A549 treated with dexamethasone at 1 μM for 4 hours (cell line): ENCODE measurements around the gene PCYT1B. TPM values are rescaled to one million over a fixed set of nuclear protein-coding genes. Genes with fewer than 3 reads are reported as not detected.

ENCODE experiments used
- total RNA-seq: library from RNA; stranded (reverse); fragments of 200-300 nt; extraction: Qiagen RNA extraction; gene quantifications from 5 replicates; pipeline ENCODE4 v1.2.3, GENCODE V29; 2022

The PCYT1B gene
- 0.02 to 0.08 TPM (median 0.05 TPM) in 5 replicates for total RNA-seq

DNA sequence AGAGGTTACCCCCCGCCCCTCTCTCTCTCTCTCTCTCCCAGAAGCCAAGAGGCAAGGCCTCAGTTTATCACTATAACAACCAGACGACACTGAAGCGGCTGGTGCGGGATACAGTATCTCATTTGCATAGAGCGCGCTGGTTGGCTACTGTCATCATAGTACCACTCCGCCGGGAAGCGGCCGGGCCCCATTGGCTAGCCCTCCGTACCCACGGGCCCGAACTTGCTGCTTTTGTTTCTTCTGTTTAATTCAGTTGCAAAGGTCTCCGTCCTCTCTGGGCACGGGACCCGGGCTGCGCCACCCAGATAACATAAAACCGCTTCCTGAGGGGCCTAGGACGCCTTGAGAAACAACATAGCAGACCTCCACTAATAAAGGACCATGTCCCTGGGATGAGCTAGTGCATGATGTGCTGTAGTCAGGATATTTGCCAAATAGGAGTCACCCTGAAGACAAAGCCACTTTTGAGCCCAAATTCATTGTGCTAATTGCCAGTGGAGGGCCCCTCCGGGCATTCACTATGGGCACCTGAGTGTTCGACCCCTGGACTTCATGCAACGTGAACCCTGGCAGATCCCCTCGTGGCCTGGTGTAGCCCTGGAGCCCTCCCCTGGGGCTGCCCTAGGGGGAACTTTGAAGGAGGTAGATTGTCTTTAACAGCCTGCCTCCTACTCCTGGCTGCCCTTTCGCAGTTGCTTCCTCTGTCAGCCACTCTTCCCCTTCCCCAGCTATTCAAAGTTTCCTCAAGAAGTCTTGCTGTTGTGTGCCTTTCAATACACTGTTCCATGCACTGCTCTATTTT lies at the start of gene PCYT1B:
Gene PCYT1B, minus strand, starts transcription at position 91 of the 802 bp plus-strand sequence. CDS start 242 bp downstream, outside the sequence.

DNA sequence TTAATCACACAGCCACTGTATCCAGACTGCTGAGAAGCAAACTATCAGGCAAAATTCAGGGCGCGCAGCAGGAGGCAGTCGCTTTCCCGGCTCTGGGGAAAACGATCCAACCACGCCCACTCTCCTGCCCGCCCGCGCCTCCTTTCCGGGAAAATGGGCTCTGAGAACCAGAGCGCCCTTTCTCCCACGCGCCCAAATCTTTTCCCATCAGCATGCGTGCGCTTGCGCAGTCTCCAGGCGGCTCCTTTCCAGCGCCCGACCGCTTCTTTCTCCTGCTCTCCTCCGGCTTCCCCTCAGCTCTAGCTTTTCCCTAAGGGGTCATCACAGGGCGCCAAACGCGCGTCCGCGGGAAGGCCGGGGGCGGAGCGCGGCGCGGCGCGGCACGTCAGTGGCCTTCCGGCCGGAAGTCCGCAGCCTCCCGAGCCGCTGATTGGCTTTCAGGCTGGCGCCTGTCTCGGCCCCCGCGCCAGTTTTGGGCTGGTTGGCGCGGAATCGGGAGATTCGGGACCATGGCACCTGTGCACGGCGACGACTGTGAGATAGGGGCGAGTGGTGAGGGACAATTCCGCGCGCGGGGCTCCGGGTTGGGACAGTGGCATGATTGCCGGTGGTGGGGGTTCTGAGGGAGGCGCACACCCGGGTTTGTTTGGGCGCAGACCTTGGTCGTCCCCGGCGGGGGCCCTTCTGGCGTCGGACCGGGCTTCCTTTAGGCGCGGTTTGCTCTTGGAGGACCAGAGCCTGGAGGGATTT lies 46.5 kb upstream of the PCYT1B start, which contains the start of gene POLA1:
Gene POLA1, plus strand, starts transcription at position 466 of the 750 bp plus-strand sequence. Its CDS starts 44 bp downstream, at position 510.

Other genes with a start within 250 kb of the PCYT1B start
- 4.3 to 4.9 TPM (median 4.8 TPM) in 5 replicates for gene PDK3, start 182.1 kb downstream of the PCYT1B start, total RNA-seq
- 10.2 to 12.9 TPM (median 12.1 TPM) in 5 replicates for gene POLA1, start 46.6 kb upstream of the PCYT1B start, total RNA-seq